NCI-H524 (cell line): ENCODE measurements around the gene NMNAT3.
"Not testable (repeated sequence)": the region's sequence is repeated elsewhere in the genome, so short reads cannot be mapped to it uniquely, and the experiment has no call there.

ENCODE experiments used
- DNase-seq, 2 experiments: peaks; one replicate each; lab custom pipeline; 2025; lab: John Stamatoyannopoulos, UW

The NMNAT3 gene

GRCh38 chr3:139636511-139636910 lies 41.3 kb downstream of the NMNAT3 start:
- DNase-seq: peak; percentile 37 to 73

- no peak for DNase-seq
These were observed 43.6 kb downstream of the NMNAT3 start for GRCh38 chr3:139634111-139634635.

- DNase-seq: no peak
These were observed 44.3 kb downstream of the NMNAT3 start for GRCh38 chr3:139633511-139633910.

GRCh38 chr3:139630542-139630941 lies 47.2 kb downstream of the NMNAT3 start:
- no peak for DNase-seq

- peak in 1 of 2 experiments; percentile 34 for DNase-seq
These were observed 48.7 kb downstream of the NMNAT3 start for GRCh38 chr3:139629033-139629432.

- DNase-seq: no peak
These were observed 50.0 kb downstream of the NMNAT3 start for GRCh38 chr3:139627759-139628158.

GRCh38 chr3:139620438-139620837 lies 57.3 kb downstream of the NMNAT3 start:
- DNase-seq: no peak

GRCh38 chr3:139619484-139619883 lies 58.3 kb downstream of the NMNAT3 start:
- DNase-seq: no peak

- no peak for DNase-seq
These were observed 60.0 kb downstream of the NMNAT3 start for GRCh38 chr3:139617672-139618268.

- peak in 1 of 2 experiments; percentile 50 for DNase-seq
These were observed 66.2 kb downstream of the NMNAT3 start for GRCh38 chr3:139611528-139611927.

GRCh38 chr3:139610886-139611285 lies 66.9 kb downstream of the NMNAT3 start:
- no peak for DNase-seq

- no peak for DNase-seq
These were observed 68.8 kb downstream of the NMNAT3 start for GRCh38 chr3:139608924-139609323.

- no peak for DNase-seq
These were observed 69.7 kb downstream of the NMNAT3 start for GRCh38 chr3:139608108-139608380.

- no peak for DNase-seq
These were observed 70.3 kb downstream of the NMNAT3 start for GRCh38 chr3:139607257-139608107.

- no peak for DNase-seq
These were observed 75.8 kb downstream of the NMNAT3 start for GRCh38 chr3:139602003-139602402.

GRCh38 chr3:139601191-139601961 lies 76.4 kb downstream of the NMNAT3 start:
- DNase-seq: peak; percentile 30 to 67

GRCh38 chr3:139597947-139598346 lies 79.8 kb downstream of the NMNAT3 start:
- peak in 1 of 2 experiments; percentile 55 for DNase-seq

GRCh38 chr3:139591186-139591585 lies 86.6 kb downstream of the NMNAT3 start:
- not testable (repeated sequence) for DNase-seq

GRCh38 chr3:139588450-139588849 lies 89.3 kb downstream of the NMNAT3 start:
- peak; percentile 76 to 79 for DNase-seq

- DNase-seq: no peak
These were observed 90.0 kb downstream of the NMNAT3 start for GRCh38 chr3:139587797-139588196.

- DNase-seq: no peak
These were observed 91.3 kb downstream of the NMNAT3 start for GRCh38 chr3:139586420-139587017.

GRCh38 chr3:139585820-139586219 lies 92.0 kb downstream of the NMNAT3 start:
- DNase-seq: no peak
